Naive thymus-derived CD4-positive, alpha-beta T cell (primary cell): Measurements from ENCODE around the gene NPC1. TPM values are rescaled to one million over a fixed set of nuclear protein-coding genes. Genes with fewer than 3 reads are reported as not detected.
"Not testable (repeated sequence)": the region's sequence is repeated elsewhere in the genome, so short reads cannot be mapped to it uniquely, and the experiment has no call there.

Source experiments
- ATAC-seq: fragments of 150-1000 bp; cut with Tn5 transposase; 2 replicates; pipeline ENCODE4 v1.10.0; 2021; ENCODE audit warnings: mild to moderate bottlenecking, moderate library complexity
- CTCF ChIA-PET: fragments of 350-600 bp; sonication (Branson Sonifier 250); formaldehyde crosslinking; loops from one replicate; lab custom pipeline; 2021; ENCODE audit warnings: antibody characterized with exemption; lab: Charles Lee
- POLR2A ChIA-PET: fragments of 350-600 bp; sonication (Branson Sonifier 250); formaldehyde crosslinking; loops from one replicate; lab custom pipeline; 2021; ENCODE audit warnings: antibody characterized with exemption, inconsistent platforms; lab: Charles Lee
- DNase-seq, 9 donors: peaks; one replicate each; pipeline versions ENCODE4 v3.0.0 to v3.0.0-alpha.2; 2020 to 2022; ENCODE audit warnings: mixed read lengths in 1 of 9
- H3K27ac ChIP-seq: one replicate; pipeline ENCODE4 v1.7.0; 2013; ENCODE audit warnings: mild to moderate bottlenecking, low read depth, low read length, moderate library complexity
- H3K27me3 ChIP-seq, 2 donors: one replicate each; pipeline ENCODE4 v1.7.0; 2013; ENCODE audit warnings: low read length in 2 of 2, mild to moderate bottlenecking in 2 of 2, moderate library complexity in 2 of 2; ENCODE audit not compliant: control insufficient read depth in 2 of 2, insufficient read depth in 2 of 2
- H3K36me3 ChIP-seq, 3 experiments: 1 replicate in 2 of 3; 2 replicates in 1 of 3; pipeline ENCODE4 v1.7.0; 2013; ENCODE audit warnings: low read length in 3 of 3, mild to moderate bottlenecking in 3 of 3, moderate library complexity in 1 of 3; ENCODE audit not compliant: insufficient read depth in 3 of 3, control insufficient read depth in 2 of 3
- H3K4me1 ChIP-seq, 2 donors: one replicate each; pipeline ENCODE4 v1.7.0; 2013; ENCODE audit warnings: low read length in 2 of 2, mild to moderate bottlenecking in 2 of 2, moderate library complexity in 1 of 2; ENCODE audit not compliant: control insufficient read depth in 2 of 2, insufficient read depth in 2 of 2
- H3K4me3 ChIP-seq: 2 replicates; pipeline ENCODE4 v1.7.0; 2013; ENCODE audit warnings: mild to moderate bottlenecking, low read length
- H3K9me3 ChIP-seq, 3 experiments: 1 replicate in 2 of 3; 2 replicates in 1 of 3; pipeline ENCODE4 v1.7.0; 2013; ENCODE audit warnings: low read length in 3 of 3; ENCODE audit not compliant: control insufficient read depth in 2 of 3
- H3K27ac Mint-ChIP-seq, 9 donors: one replicate each; pipeline ENCODE4 v1.8.0; 2020 to 2022; ENCODE audit warnings: mixed read lengths in 9 of 9, mild to moderate bottlenecking in 8 of 9, moderate library complexity in 5 of 9, inconsistent platforms in 2 of 9
- H3K27me3 Mint-ChIP-seq, 5 donors: one replicate each; pipeline ENCODE4 v1.8.0; 2021 to 2022; ENCODE audit warnings: mixed read lengths in 5 of 5, mild to moderate bottlenecking in 1 of 5
- H3K36me3 Mint-ChIP-seq, 5 donors: one replicate each; pipeline ENCODE4 v1.8.0; 2020 to 2022; ENCODE audit warnings: mixed read lengths in 5 of 5, mild to moderate bottlenecking in 3 of 5, inconsistent platforms in 1 of 5
- H3K4me1 Mint-ChIP-seq, 7 donors: one replicate each; pipeline ENCODE4 v1.8.0; 2020 to 2022; ENCODE audit warnings: mixed read lengths in 7 of 7, mild to moderate bottlenecking in 3 of 7, inconsistent platforms in 1 of 7
- H3K4me3 Mint-ChIP-seq, 10 donors: one replicate each; pipeline ENCODE4 v1.8.0; 2020 to 2022; ENCODE audit warnings: mild to moderate bottlenecking in 10 of 10, mixed read lengths in 10 of 10, moderate library complexity in 6 of 10, inconsistent platforms in 2 of 10
- H3K9me3 Mint-ChIP-seq, 11 donors: one replicate each; pipeline ENCODE4 v1.8.0; 2020 to 2022; ENCODE audit warnings: mixed read lengths in 11 of 11, mild to moderate bottlenecking in 4 of 11, inconsistent platforms in 1 of 11, moderate library complexity in 1 of 11
- intact Hi-C, 2 donors: fragments of 100-400 bp; cut with micrococcal nuclease; formaldehyde crosslinking; loops; one replicate each; pipeline ENCODE4 v1.15.1; 2023
- polyA plus RNA-seq, 2 donors: library from polyadenylated mRNA; unstranded; fragments of 300-500 nt; fragmentation: Illumina TruSeq; gene quantifications; one replicate each; pipeline ENCODE4 v1.2.3, GENCODE V29; 2021
- total RNA-seq, 6 experiments: library from RNA in 5 of 6; stranded (reverse) in 5 of 6; gene quantifications; 1 replicate in 5 of 6; 2 replicates in 1 of 6; pipeline ENCODE4 v1.2.3 and lab custom pipeline; 2021 to 2026

NPC1 gene
- total and polyA plus RNA-seq, 7 experiments from 2014 or later = 4.6 to 49.3 (median 29.9) TPM

- intact Hi-C loops = loop anchor here (10.0 kb wide), 2 partner anchors 346 to 1976 kb away; partner anchors contain the start of gene ESCO1 (in 1 of the 2)
- no peaks in the 10 kb centered on the region for H3K9me3 ChIP-seq
- peaks cover 4 to 23% (median 17%) of the 10 kb centered on the region in 5 donors for H3K36me3 Mint-ChIP-seq
- no peaks in the 10 kb centered on the region for H3K27me3 Mint-ChIP-seq
- H3K4me1 Mint-ChIP-seq = peaks cover 46 to 72% (median 64%) of the 10 kb centered on the region in 7 donors
- no peak overlapping the region for H3K4me3 ChIP-seq
- peaks cover 5 to 52% of the 10 kb centered on the region in 2 donors for H3K4me1 ChIP-seq
- no peak overlapping the region for H3K27ac ChIP-seq
- POLR2A ChIA-PET = interaction anchor here (0.8 to 1.0 kb wide), 2 partner anchors 39 to 69 kb away, joined by 3 to 4 read pairs; no protein-coding TSS in a partner anchor
- H3K9me3 Mint-ChIP-seq = no peaks in the 10 kb centered on the region
- H3K4me3 Mint-ChIP-seq = no peak overlapping the region
- CTCF ChIA-PET = interaction anchor here (2.0 kb wide), 1 partner anchor 65 kb away, joined by 6 read pairs; no protein-coding TSS in a partner anchor
- DNase-seq (no peak), ATAC-seq (no peak)
- peaks cover 0 to under 1% (median 0%) of the 10 kb centered on the region in 3 experiments for H3K36me3 ChIP-seq
- H3K27me3 ChIP-seq = no peaks in the 10 kb centered on the region
- H3K27ac Mint-ChIP-seq = peak overlapping the region in 1 of 9 donors; percentile 28
These were observed 5.5 kb downstream of the NPC1 start for GRCh38 chr18:23580677-23581367.

- ChIA-PET CTCF (interaction anchor here (1.0 kb wide), 1 partner anchor 10 kb away, joined by 3 read pairs; no protein-coding TSS in a partner anchor), POLR2A (no interaction called here)
- intact Hi-C loops = no loop called here
- Mint-ChIP-seq H3K27me3 (no peaks in the 10 kb centered on the region), H3K27ac (peak overlapping the region in 5 of 9 donors; percentile 25 to 76 (median 63)), H3K36me3 (peaks cover 4 to 23% (median 18%) of the 10 kb centered on the region in 5 donors), H3K4me1 (peaks cover 48 to 72% (median 67%) of the 10 kb centered on the region in 7 donors), H3K9me3 (no peaks in the 10 kb centered on the region), H3K4me3 (peak overlapping the region in 1 of 10 donors; percentile 19)
- no peak overlapping the region for H3K27ac ChIP-seq
- DNase-seq (no peak), ATAC-seq (peak; percentile 42)
- peaks cover 13 to 62% of the 10 kb centered on the region in 2 donors for H3K4me1 ChIP-seq
- H3K27me3 ChIP-seq = no peaks in the 10 kb centered on the region
- no peaks in the 10 kb centered on the region for H3K9me3 ChIP-seq
- no peaks in the 10 kb centered on the region for H3K36me3 ChIP-seq
- no peak overlapping the region for H3K4me3 ChIP-seq
These were observed 7.2 kb downstream of the NPC1 start for GRCh38 chr18:23578891-23579653.

- H3K4me1 ChIP-seq = peaks cover 17 to 64% of the 10 kb centered on the region in 2 donors
- peaks cover 51 to 74% (median 67%) of the 10 kb centered on the region in 7 donors for H3K4me1 Mint-ChIP-seq
- no peaks in the 10 kb centered on the region for H3K36me3 ChIP-seq
- H3K27me3 Mint-ChIP-seq = no peaks in the 10 kb centered on the region
- H3K27me3 ChIP-seq = no peaks in the 10 kb centered on the region
- peaks cover 4 to 23% (median 18%) of the 10 kb centered on the region in 5 donors for H3K36me3 Mint-ChIP-seq
- no peak overlapping the region for H3K27ac ChIP-seq
- H3K27ac Mint-ChIP-seq = peak overlapping the region in 5 of 9 donors; percentile 41 to 72 (median 53)
- DNase-seq (no peak), ATAC-seq (no peak)
- H3K4me3 Mint-ChIP-seq = peak overlapping the region in 1 of 10 donors; percentile 19
- intact Hi-C loops = no loop called here
- H3K9me3 ChIP-seq = no peaks in the 10 kb centered on the region
- no peaks in the 10 kb centered on the region for H3K9me3 Mint-ChIP-seq
- ChIA-PET CTCF (no interaction called here), POLR2A (no interaction called here)
- H3K4me3 ChIP-seq = no peak overlapping the region
These were observed 8.1 kb downstream of the NPC1 start for GRCh38 chr18:23578067-23578701.

GRCh38 chr18:23577521-23577920 is 8.8 kb downstream of the NPC1 start:
- ATAC-seq, POLR2A ChIA-PET, H3K4me3 Mint-ChIP-seq, H3K27me3 Mint-ChIP-seq, intact Hi-C loops, DNase-seq, H3K9me3 ChIP-seq, CTCF ChIA-PET, H3K4me3 ChIP-seq, H3K36me3 ChIP-seq, H3K9me3 Mint-ChIP-seq, H3K27me3 ChIP-seq, H3K27ac ChIP-seq: not testable (repeated sequence)
- Mint-ChIP-seq H3K4me1 (peaks cover 51 to 74% (median 66%) of the 10 kb centered on the region in 7 donors), H3K27ac (peak overlapping the region in 1 of 9 donors; percentile 26), H3K36me3 (peaks cover 4 to 23% (median 18%) of the 10 kb centered on the region in 5 donors)
- H3K4me1 ChIP-seq = peaks cover 17 to 64% of the 10 kb centered on the region in 2 donors

GRCh38 chr18:23575309-23575651 is 11.0 kb downstream of the NPC1 start:
- DNase-seq (no peak), ATAC-seq (no peak)
- no peak overlapping the region for H3K27ac ChIP-seq
- H3K9me3 ChIP-seq = no peaks in the 10 kb centered on the region
- no peaks in the 10 kb centered on the region for H3K9me3 Mint-ChIP-seq
- peak overlapping the region in 2 of 10 donors; percentile 9 to 54 for H3K4me3 Mint-ChIP-seq
- CTCF ChIA-PET = no interaction called here
- H3K4me1 ChIP-seq = peaks cover 17 to 63% of the 10 kb centered on the region in 2 donors
- peaks cover 4 to 24% (median 22%) of the 10 kb centered on the region in 5 donors for H3K36me3 Mint-ChIP-seq
- no peak overlapping the region for H3K4me3 ChIP-seq
- H3K4me1 Mint-ChIP-seq = peaks cover 34 to 65% (median 52%) of the 10 kb centered on the region in 7 donors
- intact Hi-C loops = no loop called here
- no peaks in the 10 kb centered on the region for H3K27me3 ChIP-seq
- H3K27me3 Mint-ChIP-seq = no peaks in the 10 kb centered on the region
- POLR2A ChIA-PET = no interaction called here
- peak overlapping the region in 6 of 9 donors; percentile 56 to 91 (median 72) for H3K27ac Mint-ChIP-seq
- peaks cover 0 to 5% (median 4%) of the 10 kb centered on the region in 3 experiments for H3K36me3 ChIP-seq

- Histone ChIP-seq H3K4me3 (peak overlapping the region; percentile 26), H3K4me1 (peaks cover 17 to 68% of the 10 kb centered on the region in 2 donors), H3K27ac (peak overlapping the region; percentile 30), H3K36me3 (peaks cover 0 to 7% (median 5%) of the 10 kb centered on the region in 3 experiments), H3K9me3 (no peaks in the 10 kb centered on the region), H3K27me3 (no peaks in the 10 kb centered on the region)
- peak overlapping the region; percentile 56 to 91 (median 66) for H3K27ac Mint-ChIP-seq
- no peak for DNase-seq
- CTCF ChIA-PET = no interaction called here
- POLR2A ChIA-PET = no interaction called here
- no peak for ATAC-seq
- H3K4me1 Mint-ChIP-seq = peaks cover 33 to 65% (median 48%) of the 10 kb centered on the region in 7 donors
- peaks cover 4 to 26% (median 24%) of the 10 kb centered on the region in 5 donors for H3K36me3 Mint-ChIP-seq
- no peaks in the 10 kb centered on the region for H3K9me3 Mint-ChIP-seq
- intact Hi-C loops = loop anchor here (1.0 kb wide), 1 partner anchor 12 kb away; the partner anchor contains the start of gene NPC1 (in 2 of the 2)
- H3K4me3 Mint-ChIP-seq = peak overlapping the region; percentile 36 to 73 (median 50)
- H3K27me3 Mint-ChIP-seq = no peaks in the 10 kb centered on the region
These were observed 11.5 kb downstream of the NPC1 start for GRCh38 chr18:23574611-23575308.
